ENCODE data around the gene VEGFA. TPM values are rescaled to one million over a fixed set of nuclear protein-coding genes. Genes with fewer than 3 reads are reported as not detected.

Gene VEGFA
- total RNA-seq, 1 experiment from 2014 or later: 112 TPM

DNA sequence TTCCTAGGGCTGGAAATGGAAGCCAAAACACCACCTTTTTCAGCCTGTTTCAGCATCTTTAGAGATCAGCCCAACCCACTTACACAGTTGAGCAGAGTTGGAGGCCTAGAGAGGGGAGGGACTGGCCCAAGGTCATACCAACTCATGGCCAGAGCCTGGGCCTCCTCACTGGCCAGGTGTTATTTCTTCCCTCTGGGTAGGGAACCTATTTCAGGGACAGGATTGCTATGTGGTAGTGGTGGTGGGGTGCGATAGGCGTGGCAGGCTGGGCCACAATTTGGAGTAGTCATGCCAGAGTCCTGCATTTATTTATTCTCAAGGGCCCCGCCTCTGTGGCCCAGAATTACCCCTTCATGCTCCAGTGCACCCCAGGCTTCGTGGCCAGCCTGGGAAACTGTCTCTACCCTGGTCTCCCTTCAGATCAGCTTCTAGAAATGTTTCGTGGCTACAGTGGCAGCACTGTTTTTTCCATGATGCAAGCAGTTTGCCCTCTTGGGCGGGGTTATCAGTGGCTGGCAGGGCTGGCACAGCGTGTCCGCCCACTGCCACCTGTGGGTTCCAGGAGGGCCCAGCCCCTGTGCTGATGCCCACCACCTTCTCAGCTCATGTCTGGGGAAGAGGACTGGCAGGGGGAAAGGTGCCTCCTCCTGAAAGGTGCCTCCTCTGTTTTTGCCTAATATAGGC lies 6.2 kb downstream of the VEGFA start:
- Histone ChIP-seq H3K4me3 (no peak overlapping the region), H3K79me2 (ENCODE audit: low read depth) (peaks cover 98% of the 10 kb centered on the region), H3K27me3 (ENCODE audit: insufficient read depth, low read depth) (no peaks in the 10 kb centered on the region), H3K4me2 (peak overlapping the region; percentile 99), H3K36me3 (ENCODE audit: low read depth) (peaks cover 86% of the 10 kb centered on the region), H3K9me3 (ENCODE audit: insufficient read depth, low read depth) (no peaks in the 10 kb centered on the region), H3K4me1 (replicated peaks; ENCODE audit: insufficient read depth) (peaks cover 35% of the 10 kb centered on the region), H4K20me1 (ENCODE audit: insufficient read depth) (peaks cover 93% of the 10 kb centered on the region), H2AFZ (no peak overlapping the region), H3F3A (ENCODE audit: insufficient read depth, low read depth) (peaks cover 68% of the 10 kb centered on the region; the same call in 1 of the 2 replicates), H3K27ac (0 out of 2 replicates have a peak overlapping the region, but pooled peaks have one; percentile 24), H3K9me2 (ENCODE audit: insufficient read depth) (no peaks in the 10 kb centered on the region)
- intact Hi-C loops (cut with micrococcal nuclease; ENCODE audit: unreplicated experiment): no loop called here
- no peak for DNase-seq
- CTCF ChIA-PET: no interaction called here
- no TSS peak for BruUV-seq (replicated peaks)
- no peak for TF ChIP-seq EZH2 (IDR thresholded peaks at IDR 0.05; ENCODE audit: low read depth)
- TF ChIP-seq, protein P1, sequence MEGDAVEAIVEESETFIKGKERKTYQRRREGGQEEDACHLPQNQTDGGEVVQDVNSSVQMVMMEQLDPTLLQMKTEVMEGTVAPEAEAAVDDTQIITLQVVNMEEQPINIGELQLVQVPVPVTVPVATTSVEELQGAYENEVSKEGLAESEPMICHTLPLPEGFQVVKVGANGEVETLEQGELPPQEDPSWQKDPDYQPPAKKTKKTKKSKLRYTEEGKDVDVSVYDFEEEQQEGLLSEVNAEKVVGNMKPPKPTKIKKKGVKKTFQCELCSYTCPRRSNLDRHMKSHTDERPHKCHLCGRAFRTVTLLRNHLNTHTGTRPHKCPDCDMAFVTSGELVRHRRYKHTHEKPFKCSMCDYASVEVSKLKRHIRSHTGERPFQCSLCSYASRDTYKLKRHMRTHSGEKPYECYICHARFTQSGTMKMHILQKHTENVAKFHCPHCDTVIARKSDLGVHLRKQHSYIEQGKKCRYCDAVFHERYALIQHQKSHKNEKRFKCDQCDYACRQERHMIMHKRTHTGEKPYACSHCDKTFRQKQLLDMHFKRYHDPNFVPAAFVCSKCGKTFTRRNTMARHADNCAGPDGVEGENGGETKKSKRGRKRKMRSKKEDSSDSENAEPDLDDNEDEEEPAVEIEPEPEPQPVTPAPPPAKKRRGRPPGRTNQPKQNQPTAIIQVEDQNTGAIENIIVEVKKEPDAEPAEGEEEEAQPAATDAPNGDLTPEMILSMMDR (conservative IDR thresholded peaks at IDR 0.05): no peak
- POLR2A ChIA-PET (ENCODE audit: unreplicated experiment): no interaction called here

DNA sequence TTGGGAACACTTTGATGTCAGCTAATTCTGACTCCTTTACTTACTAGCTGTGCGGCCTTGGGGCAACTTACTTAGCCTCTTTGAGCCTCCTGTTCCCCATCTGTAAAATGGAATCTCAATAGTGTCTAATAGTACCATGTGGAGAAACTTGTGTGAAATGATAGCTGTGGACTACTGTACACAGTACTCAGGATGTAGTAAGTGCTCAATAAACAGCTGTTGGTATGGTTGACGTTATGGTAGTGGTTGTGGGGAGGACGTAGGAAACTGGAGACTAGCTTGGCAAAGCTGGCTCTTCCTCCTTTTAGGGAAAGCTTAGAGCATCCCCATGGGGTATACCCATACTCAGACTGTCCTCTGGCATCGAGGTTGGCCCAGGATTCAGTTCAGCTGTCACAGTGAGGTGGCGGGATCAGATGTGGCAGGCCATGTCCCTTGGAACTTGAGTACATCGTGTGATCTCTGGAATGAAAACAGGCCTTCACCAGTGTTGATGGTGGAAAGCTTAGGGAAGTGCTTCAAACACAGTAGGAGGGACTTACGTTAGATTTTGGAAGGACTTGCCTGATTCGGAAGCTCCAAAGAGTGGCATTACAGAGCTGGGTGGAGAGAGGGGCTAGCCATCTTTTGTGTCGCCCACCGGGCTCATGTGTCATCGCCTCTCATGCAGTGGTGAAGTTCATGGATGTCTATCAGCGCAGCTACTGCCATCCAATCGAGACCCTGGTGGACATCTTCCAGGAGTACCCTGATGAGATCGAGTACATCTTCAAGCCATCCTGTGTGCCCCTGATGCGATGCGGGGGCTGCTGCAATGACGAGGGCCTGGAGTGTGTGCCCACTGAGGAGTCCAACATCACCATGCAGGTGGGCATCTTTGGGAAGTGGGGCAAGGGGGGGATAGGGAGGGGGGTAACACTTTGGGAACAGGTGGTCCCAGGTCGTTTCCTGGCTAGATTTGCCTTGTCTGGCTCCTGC lies 7.1 kb downstream of the VEGFA start:
- no peak overlapping the region for H3K4me3 ChIP-seq
- H3K79me2 ChIP-seq (ENCODE audit: low read depth): peaks cover 98% of the 10 kb centered on the region
- POLR2A ChIA-PET (ENCODE audit: unreplicated experiment): interaction anchor here (0.6 kb wide), 1 partner anchor 154 kb away, joined by 3 read pairs; no protein-coding TSS in a partner anchor
- BruUV-seq (replicated peaks): no TSS peak
- H4K20me1 ChIP-seq (ENCODE audit: insufficient read depth): peaks cover 100% of the 10 kb centered on the region
- intact Hi-C loops (cut with micrococcal nuclease; ENCODE audit: unreplicated experiment): no loop called here
- DNase-seq: no peak
- H3K36me3 ChIP-seq (ENCODE audit: low read depth): peaks cover 92% of the 10 kb centered on the region
- peaks cover 35% of the 10 kb centered on the region for H3K4me1 ChIP-seq (replicated peaks; ENCODE audit: insufficient read depth)
- no peak overlapping the region for H3K27ac ChIP-seq
- H3F3A ChIP-seq (ENCODE audit: insufficient read depth, low read depth): peaks cover 77% of the 10 kb centered on the region
- H3K4me2 ChIP-seq: peak overlapping the region; percentile 99
- no peak overlapping the region for H2AFZ ChIP-seq
- no peaks in the 10 kb centered on the region for H3K9me3 ChIP-seq (ENCODE audit: insufficient read depth, low read depth)
- H3K9me2 ChIP-seq (ENCODE audit: insufficient read depth): no peaks in the 10 kb centered on the region
- no peak for TF ChIP-seq EZH2 (IDR thresholded peaks at IDR 0.05; ENCODE audit: low read depth)
- TF ChIP-seq, protein P1 (conservative IDR thresholded peaks at IDR 0.05): no peak
- CTCF ChIA-PET: interaction anchor here (0.6 kb wide), 1 partner anchor 22 kb away, joined by 4 read pairs; no protein-coding TSS in a partner anchor
- no peaks in the 10 kb centered on the region for H3K27me3 ChIP-seq (ENCODE audit: insufficient read depth, low read depth)

DNA sequence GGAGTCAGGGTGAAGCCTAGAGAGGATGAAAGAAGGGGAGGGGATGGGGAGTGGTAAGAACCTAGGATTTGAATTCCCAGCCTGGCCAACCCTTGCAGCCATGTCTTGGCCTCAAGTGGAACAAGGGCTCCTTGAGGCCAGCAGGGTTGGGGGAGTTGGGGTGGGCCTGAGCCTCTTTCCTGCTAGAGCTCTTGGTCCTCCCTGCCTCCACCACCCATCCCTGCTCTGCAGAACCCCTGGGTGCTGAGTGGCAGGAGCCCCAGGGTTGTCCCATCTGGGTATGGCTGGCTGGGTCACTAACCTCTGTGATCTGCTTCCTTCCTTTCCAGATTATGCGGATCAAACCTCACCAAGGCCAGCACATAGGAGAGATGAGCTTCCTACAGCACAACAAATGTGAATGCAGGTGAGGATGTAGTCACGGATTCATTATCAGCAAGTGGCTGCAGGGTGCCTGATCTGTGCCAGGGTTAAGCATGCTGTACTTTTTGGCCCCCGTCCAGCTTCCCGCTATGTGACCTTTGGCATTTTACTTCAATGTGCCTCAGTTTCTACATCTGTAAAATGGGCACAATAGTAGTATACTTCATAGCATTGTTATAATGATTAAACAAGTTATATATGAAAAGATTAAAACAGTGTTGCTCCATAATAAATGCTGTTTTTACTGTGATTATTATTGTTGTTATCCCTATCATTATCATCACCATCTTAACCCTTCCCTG lies 8.3 kb downstream of the VEGFA start:
- no peaks in the 10 kb centered on the region for H3K9me2 ChIP-seq (ENCODE audit: insufficient read depth)
- no peak overlapping the region for H3K4me2 ChIP-seq
- peaks cover 90% of the 10 kb centered on the region for H3K36me3 ChIP-seq (ENCODE audit: low read depth)
- TF ChIP-seq EZH2 (IDR thresholded peaks at IDR 0.05; ENCODE audit: low read depth): no peak
- TF ChIP-seq, protein P1 (conservative IDR thresholded peaks at IDR 0.05): no peak
- DNase-seq: no peak
- BruUV-seq (replicated peaks): no TSS peak
- H3K27me3 ChIP-seq (ENCODE audit: insufficient read depth, low read depth): no peaks in the 10 kb centered on the region
- peaks cover 100% of the 10 kb centered on the region for H4K20me1 ChIP-seq (ENCODE audit: insufficient read depth)
- H3F3A ChIP-seq (ENCODE audit: insufficient read depth, low read depth): peaks cover 89% of the 10 kb centered on the region
- peaks cover 96% of the 10 kb centered on the region for H3K79me2 ChIP-seq (ENCODE audit: low read depth)
- H3K4me3 ChIP-seq: no peak overlapping the region
- peaks cover 35% of the 10 kb centered on the region for H3K4me1 ChIP-seq (replicated peaks; ENCODE audit: insufficient read depth)
- CTCF ChIA-PET: interaction anchor here (0.6 kb wide), 1 partner anchor 24 kb away, joined by 4 read pairs; no protein-coding TSS in a partner anchor
- H3K27ac ChIP-seq: no peak overlapping the region; the same call in 1 of the 2 replicates
- POLR2A ChIA-PET (ENCODE audit: unreplicated experiment): no interaction called here
- H2AFZ ChIP-seq: no peak overlapping the region
- intact Hi-C loops (cut with micrococcal nuclease; ENCODE audit: unreplicated experiment): no loop called here
- no peaks in the 10 kb centered on the region for H3K9me3 ChIP-seq (ENCODE audit: insufficient read depth, low read depth)

Measured in PC-9 (cell line).